ENCODE measurements around the gene CC2D1B.

Gene CC2D1B

DNA sequence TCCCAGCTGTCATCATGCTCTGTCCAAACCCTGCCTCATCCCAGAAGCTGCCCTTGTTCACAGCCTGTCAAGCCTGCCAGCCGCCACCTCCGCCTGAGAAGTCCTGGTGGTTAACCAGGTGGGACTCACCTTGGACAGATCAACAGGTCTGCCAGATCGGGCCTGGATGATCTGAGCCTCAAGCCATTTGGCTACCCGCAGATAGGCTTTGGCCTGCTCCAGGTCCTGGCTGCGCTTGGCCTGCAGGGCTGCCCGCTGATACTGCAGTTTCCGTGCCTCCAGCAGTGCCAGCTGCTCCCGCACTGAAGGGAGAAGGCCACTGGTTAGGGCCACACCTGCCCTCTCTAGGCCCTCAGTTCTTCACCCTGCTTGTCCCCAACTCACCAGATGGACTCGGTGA lies 8.6 kb downstream of the CC2D1B start:
- H3K27ac ChIP-seq, result no peak overlapping the region
- TF ChIP-seq, protein P1, sequence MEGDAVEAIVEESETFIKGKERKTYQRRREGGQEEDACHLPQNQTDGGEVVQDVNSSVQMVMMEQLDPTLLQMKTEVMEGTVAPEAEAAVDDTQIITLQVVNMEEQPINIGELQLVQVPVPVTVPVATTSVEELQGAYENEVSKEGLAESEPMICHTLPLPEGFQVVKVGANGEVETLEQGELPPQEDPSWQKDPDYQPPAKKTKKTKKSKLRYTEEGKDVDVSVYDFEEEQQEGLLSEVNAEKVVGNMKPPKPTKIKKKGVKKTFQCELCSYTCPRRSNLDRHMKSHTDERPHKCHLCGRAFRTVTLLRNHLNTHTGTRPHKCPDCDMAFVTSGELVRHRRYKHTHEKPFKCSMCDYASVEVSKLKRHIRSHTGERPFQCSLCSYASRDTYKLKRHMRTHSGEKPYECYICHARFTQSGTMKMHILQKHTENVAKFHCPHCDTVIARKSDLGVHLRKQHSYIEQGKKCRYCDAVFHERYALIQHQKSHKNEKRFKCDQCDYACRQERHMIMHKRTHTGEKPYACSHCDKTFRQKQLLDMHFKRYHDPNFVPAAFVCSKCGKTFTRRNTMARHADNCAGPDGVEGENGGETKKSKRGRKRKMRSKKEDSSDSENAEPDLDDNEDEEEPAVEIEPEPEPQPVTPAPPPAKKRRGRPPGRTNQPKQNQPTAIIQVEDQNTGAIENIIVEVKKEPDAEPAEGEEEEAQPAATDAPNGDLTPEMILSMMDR (conservative IDR thresholded peaks at IDR 0.05), result no peak

DNA sequence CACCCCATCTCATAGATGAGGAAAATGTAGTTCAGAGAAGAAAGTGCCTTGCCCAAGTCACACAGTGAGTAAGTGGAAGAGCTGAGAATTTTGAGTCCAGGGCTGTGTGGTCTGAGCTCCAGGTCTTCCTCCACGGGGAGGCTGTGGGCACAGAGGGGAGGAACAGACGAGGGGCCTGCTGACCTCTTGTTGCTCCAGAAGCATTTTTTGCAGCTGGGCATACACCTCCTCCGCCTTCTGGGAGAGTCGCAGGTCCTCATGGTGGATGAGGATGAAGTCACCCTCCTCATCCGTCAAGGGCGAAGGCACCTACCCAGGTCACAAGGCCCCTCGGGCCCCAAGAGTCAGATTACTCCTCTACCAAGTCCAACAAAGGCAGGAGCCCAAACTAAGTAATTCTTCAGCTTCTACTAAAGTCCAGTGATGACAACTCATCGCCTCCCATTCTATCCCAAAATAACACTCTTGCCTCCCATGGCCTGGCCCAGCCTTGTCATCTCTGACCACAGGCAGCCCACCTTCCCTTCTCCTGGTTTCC lies 9.1 kb downstream of the CC2D1B start:
- TF ChIP-seq, protein P1 (conservative IDR thresholded peaks at IDR 0.05), result no peak
- no peak overlapping the region for H3K27ac ChIP-seq

DNA sequence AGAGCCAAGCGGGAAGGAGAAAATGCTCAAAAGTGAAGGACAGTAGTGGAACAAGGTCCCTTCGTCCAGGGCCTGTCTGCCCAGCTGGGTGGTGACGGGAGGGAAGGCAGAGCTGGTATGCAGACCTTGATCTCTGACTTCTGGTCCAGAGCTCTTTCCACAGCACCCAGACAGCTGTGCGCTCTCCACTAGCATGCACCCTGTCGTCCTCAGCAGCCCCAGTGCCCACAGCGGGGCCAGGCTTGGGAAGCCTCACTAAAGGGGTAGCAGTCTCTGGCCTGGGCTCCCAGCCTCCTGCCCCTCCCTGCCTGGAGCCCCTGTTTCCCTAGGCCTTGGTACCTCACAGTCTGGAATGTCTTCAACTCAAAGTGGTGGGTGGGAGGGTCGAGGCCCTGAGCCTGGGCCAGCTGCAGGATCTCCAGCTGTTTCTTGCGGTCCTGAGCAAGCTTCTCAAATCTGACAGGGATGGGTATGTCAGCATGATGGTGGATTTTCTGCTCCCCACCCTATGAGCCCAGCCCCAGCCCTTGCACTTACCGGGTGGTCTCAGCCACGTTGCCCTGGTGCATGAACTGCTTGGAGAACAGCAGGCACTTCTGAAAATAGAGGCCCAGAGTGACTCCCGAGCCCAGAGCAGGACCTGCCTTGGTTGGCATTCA lies 10.0 kb downstream of the CC2D1B start:
- no peak overlapping the region for H3K27ac ChIP-seq
- TF ChIP-seq, protein P1 (conservative IDR thresholded peaks at IDR 0.05), result no peak

DNA sequence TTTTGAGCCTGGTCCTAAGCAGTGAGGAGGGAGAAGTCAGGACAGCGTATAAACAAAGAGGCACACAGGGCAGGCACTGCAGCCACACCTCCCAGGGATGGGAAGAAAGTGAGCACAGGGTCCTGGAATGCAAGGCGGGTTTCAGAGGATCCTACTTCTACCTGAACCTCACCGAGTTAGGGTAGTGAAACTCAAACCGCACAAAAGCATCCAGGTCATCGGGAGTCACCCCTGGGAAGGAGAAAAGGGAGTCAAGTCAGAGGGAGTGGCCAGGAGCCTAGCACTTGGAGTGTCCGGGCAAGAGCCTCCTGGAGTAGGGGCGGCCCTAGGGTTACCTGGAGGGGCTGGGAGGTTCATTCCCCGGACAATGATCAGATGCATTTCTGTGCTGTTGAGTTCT lies 10.6 kb downstream of the CC2D1B start:
- TF ChIP-seq, protein P1 (conservative IDR thresholded peaks at IDR 0.05), result no peak
- no peak overlapping the region for H3K27ac ChIP-seq

DNA sequence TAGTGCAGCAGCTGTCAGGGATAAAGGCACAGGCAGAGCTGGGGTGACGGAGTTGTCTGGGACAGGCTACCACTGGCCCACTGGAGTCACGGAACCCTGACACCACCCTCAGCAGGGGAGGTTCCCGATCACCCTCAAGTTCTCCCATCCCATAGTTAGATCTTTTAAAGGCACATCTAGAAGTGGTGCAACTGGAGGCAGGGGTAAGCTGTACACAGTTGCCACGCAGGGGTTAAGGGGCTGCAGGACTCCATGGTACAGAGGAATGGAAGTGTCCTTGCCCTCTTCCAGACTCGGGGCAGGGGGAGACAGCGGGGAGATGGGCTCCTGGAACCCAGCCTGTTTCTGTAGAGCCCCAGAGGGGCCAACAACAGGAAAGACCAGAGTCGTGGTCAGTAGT lies 13.3 kb downstream of the CC2D1B start:
- TF ChIP-seq, protein P1 (conservative IDR thresholded peaks at IDR 0.05), result no peak
- H3K27ac ChIP-seq, result no peak overlapping the region

DNA sequence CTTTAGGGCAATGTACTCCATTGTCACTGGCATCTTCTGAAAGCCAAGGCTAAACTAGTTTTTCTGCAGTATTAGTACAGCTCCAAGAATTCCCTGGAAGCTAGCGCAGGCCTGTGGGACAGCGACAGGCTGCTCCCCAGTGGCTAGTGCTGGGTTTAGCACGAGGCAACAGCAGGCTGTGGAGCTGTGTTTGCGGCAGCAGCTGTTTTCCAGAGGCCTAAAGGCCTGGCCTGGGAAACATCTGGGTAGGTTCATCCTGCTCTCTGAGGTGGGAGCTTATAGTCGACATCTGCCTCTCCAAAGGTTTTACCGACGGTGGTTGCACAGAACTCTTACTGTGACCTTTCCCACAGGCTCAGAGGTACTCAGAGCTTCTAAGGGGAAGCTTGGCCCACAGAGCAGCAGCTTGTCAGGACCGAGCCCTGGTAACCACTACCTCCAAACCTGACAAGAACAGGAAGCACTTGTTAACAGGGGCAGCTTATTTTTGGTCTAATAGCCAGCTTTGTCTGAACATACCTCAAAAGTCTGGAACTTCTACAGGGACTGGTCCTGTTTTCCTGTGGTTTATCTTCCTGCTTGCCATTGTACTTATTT lies 17.2 kb downstream of the CC2D1B start:
- TF ChIP-seq, protein P1 (conservative IDR thresholded peaks at IDR 0.05), result peak; percentile 65
- H3K27ac ChIP-seq, result no peak overlapping the region

GRCh38 chr1:52346653-52347052 lies 19.4 kb downstream of the CC2D1B start:
- TF ChIP-seq, protein P1 (conservative IDR thresholded peaks at IDR 0.05), result no peak
- H3K27ac ChIP-seq, result no peak overlapping the region

Measured in VCaP (cell line).